GM23248 (cell line): ENCODE measurements around the gene CHST11. TPM values are rescaled to one million over a fixed set of nuclear protein-coding genes. Genes with fewer than 3 reads are reported as not detected.

Experiments
- DNase-seq: peaks from one replicate; pipeline ENCODE4 v3.0.0-alpha.2; 2015
- H2AFZ ChIP-seq: fragments of 200-600 bp; sonication (generic); 2 replicates; pipeline ENCODE4 v1.6.1; 2016; ENCODE audit warnings: antibody characterized with exemption
- H3F3A ChIP-seq: fragments of 200-600 bp; sonication (generic); 2 replicates; pipeline ENCODE4 v1.6.1; 2016; ENCODE audit warnings: mild to moderate bottlenecking, antibody characterized with exemption, mixed run types; ENCODE audit not compliant: insufficient read depth
- H3K27ac ChIP-seq: fragments of 200-600 bp; sonication (generic); 2 replicates; pipeline ENCODE4 v1.5.1; 2016; ENCODE audit warnings: mild to moderate bottlenecking
- H3K27me3 ChIP-seq: fragments of 200-600 bp; sonication (generic); replicated peaks from 2 replicates; pipeline ENCODE4 v1.6.1; 2016; ENCODE audit warnings: mild to moderate bottlenecking; ENCODE audit not compliant: insufficient read depth
- H3K36me3 ChIP-seq: fragments of 200-600 bp; sonication (generic); 2 replicates; pipeline ENCODE4 v1.6.1; 2016; ENCODE audit warnings: low read depth, mild to moderate bottlenecking
- H3K4me1 ChIP-seq: fragments of 200-600 bp; sonication (generic); 2 replicates; pipeline ENCODE4 v1.6.1; 2016; ENCODE audit warnings: mild to moderate bottlenecking; ENCODE audit not compliant: insufficient read depth
- H3K4me2 ChIP-seq: fragments of 200-600 bp; sonication (generic); one replicate; pipeline ENCODE4 v1.6.1; 2016; ENCODE audit warnings: mild to moderate bottlenecking; ENCODE audit not compliant: unreplicated experiment
- H3K4me3 ChIP-seq: fragments of 200-600 bp; sonication (generic); 2 replicates; pipeline ENCODE4 v1.5.1; 2016; ENCODE audit warnings: mild to moderate bottlenecking
- H3K79me2 ChIP-seq: fragments of 200-600 bp; sonication (generic); 2 replicates; pipeline ENCODE4 v1.6.1; 2016; ENCODE audit warnings: mild to moderate bottlenecking; ENCODE audit not compliant: insufficient read depth
- H3K9ac ChIP-seq: fragments of 200-600 bp; sonication (generic); 2 replicates; pipeline ENCODE4 v1.6.1; 2016; ENCODE audit warnings: mild to moderate bottlenecking
- H3K9me2 ChIP-seq: fragments of 200-600 bp; sonication (generic); 2 replicates; pipeline ENCODE4 v1.6.1; 2016; ENCODE audit warnings: mixed run types, mild to moderate bottlenecking, moderate library complexity; ENCODE audit not compliant: insufficient read depth
- H3K9me3 ChIP-seq: fragments of 200-600 bp; sonication (generic); one replicate; pipeline ENCODE4 v1.6.1; 2017; ENCODE audit warnings: low read depth
- H4K20me1 ChIP-seq: fragments of 200-600 bp; sonication (generic); 2 replicates; pipeline ENCODE4 v1.6.0; 2016; ENCODE audit not compliant: insufficient read depth
- EZH2 ChIP-seq: fragments of 200-600 bp; sonication (generic); IDR thresholded peaks from 2 replicates; pipeline ENCODE4 v1.6.1; 2018; ENCODE audit warnings: antibody characterized with exemption, mild to moderate bottlenecking; ENCODE audit not compliant: insufficient read depth, poor library complexity, severe bottlenecking
- EZH2phosphoT487 ChIP-seq: fragments of 200-600 bp; sonication (generic); IDR thresholded peaks from 2 replicates; pipeline ENCODE4 v1.6.1; 2018; ENCODE audit warnings: antibody characterized with exemption, moderate library complexity, mild to moderate bottlenecking, low read depth; ENCODE audit not compliant: insufficient read depth
- WGBS, 2 experiments: methylation state at CpG; one replicate each; pipeline ENCODE4 v1.1.6; 2015 to 2017; ENCODE audit warnings: low lambda C conversion rate in 2 of 2, low coverage in 1 of 2; ENCODE audit errors: missing lambda C conversion rate in 2 of 2; 5-methylcytosine and 5-hydroxymethylcytosine counted together
- in situ Hi-C: fragments of 300-500 bp; cut with MboI; formaldehyde crosslinking; loops from 2 replicates; pipeline ENCODE4 v1.15.0; 2020
- polyA plus RNA-seq: library from polyadenylated mRNA; unstranded; fragments of >200 nt; fragmentation: Nextera tagmentation; extraction: Ambion mirVana; gene quantifications from 2 replicates; pipeline ENCODE4 v1.2.1, GENCODE V29; 2016
- total RNA-seq: library from RNA; depleted of rRNA; stranded (reverse); fragments of >200 nt; shearing (Covaris generic); gene quantifications from 2 replicates; pipeline ENCODE4 v1.2.3, GENCODE V29; 2014

CHST11 gene
- total and polyA plus RNA-seq, 2 experiments from 2014 or later = 3.7 to 5.4 TPM

- peaks cover 28% of the 10 kb centered on the region for H3K4me1 ChIP-seq
- TF ChIP-seq EZH2 = no peak
- TF ChIP-seq EZH2phosphoT487 = no peak
- in situ Hi-C loops = no loop called here
- WGBS, 2 experiments = 86 to 87% methylated on average over 6 of the region's 6 CpGs
- no peak overlapping the region for H2AFZ ChIP-seq
- H3K9me2 ChIP-seq = no peaks in the 10 kb centered on the region
- H3K9ac ChIP-seq = no peak overlapping the region
- H4K20me1 ChIP-seq = no peaks in the 10 kb centered on the region
- H3K27me3 ChIP-seq = no peaks in the 10 kb centered on the region
- H3F3A ChIP-seq = peaks cover 26% of the 10 kb centered on the region
- H3K27ac ChIP-seq = no peak overlapping the region
- H3K36me3 ChIP-seq = no peaks in the 10 kb centered on the region
- no peaks in the 10 kb centered on the region for H3K9me3 ChIP-seq
- H3K79me2 ChIP-seq = no peaks in the 10 kb centered on the region
- no peak for DNase-seq
- no peak overlapping the region for H3K4me3 ChIP-seq
- H3K4me2 ChIP-seq = no peak overlapping the region
Measured at GRCh38 chr12:104712477-104712876, 255.7 kb downstream of the CHST11 start.

- Histone ChIP-seq H3K27ac (no peak overlapping the region), H3K79me2 (no peaks in the 10 kb centered on the region), H3K36me3 (no peaks in the 10 kb centered on the region), H3K4me1 (peaks cover 25% of the 10 kb centered on the region), H3F3A (peaks cover 22% of the 10 kb centered on the region), H2AFZ (no peak overlapping the region), H3K4me2 (no peak overlapping the region), H3K27me3 (no peaks in the 10 kb centered on the region), H3K9me2 (no peaks in the 10 kb centered on the region), H3K9me3 (no peaks in the 10 kb centered on the region), H3K4me3 (no peak overlapping the region), H3K9ac (no peak overlapping the region), H4K20me1 (no peaks in the 10 kb centered on the region)
- in situ Hi-C loops = no loop called here
- no peak for DNase-seq
- TF ChIP-seq EZH2 (no peak), EZH2phosphoT487 (no peak)
- 76 to 86% methylated on average over 5 of the region's 5 CpGs for WGBS, 2 experiments
Measured at GRCh38 chr12:104712968-104713367, 256.2 kb downstream of the CHST11 start.

GRCh38 chr12:104713444-104713843 is 256.7 kb downstream of the CHST11 start:
- H2AFZ ChIP-seq = no peak overlapping the region
- H4K20me1 ChIP-seq = no peaks in the 10 kb centered on the region
- H3K27ac ChIP-seq = no peak overlapping the region
- H3K9me3 ChIP-seq = no peaks in the 10 kb centered on the region
- no peaks in the 10 kb centered on the region for H3K9me2 ChIP-seq
- H3K4me2 ChIP-seq = no peak overlapping the region
- TF ChIP-seq EZH2phosphoT487 = no peak
- TF ChIP-seq EZH2 = no peak
- DNase-seq = no peak
- peaks cover 25% of the 10 kb centered on the region for H3K4me1 ChIP-seq
- H3K36me3 ChIP-seq = no peaks in the 10 kb centered on the region
- no peak overlapping the region for H3K4me3 ChIP-seq
- in situ Hi-C loops = no loop called here
- no peaks in the 10 kb centered on the region for H3K79me2 ChIP-seq
- WGBS, 2 experiments = 78 to 80% methylated on average over 8 of the region's 8 CpGs
- no peak overlapping the region for H3K9ac ChIP-seq
- H3K27me3 ChIP-seq = no peaks in the 10 kb centered on the region
- peaks cover 22% of the 10 kb centered on the region for H3F3A ChIP-seq

- TF ChIP-seq EZH2phosphoT487 (no peak), EZH2 (no peak)
- in situ Hi-C loops = no loop called here
Measured at GRCh38 chr12:104714369-104714768, 257.6 kb downstream of the CHST11 start.

GRCh38 chr12:104716172-104716571 is 259.4 kb downstream of the CHST11 start:
- no peak for DNase-seq
- Histone ChIP-seq H3K27ac (no peak overlapping the region), H3K4me2 (no peak overlapping the region), H3K4me3 (no peak overlapping the region), H3F3A (peaks cover 13% of the 10 kb centered on the region; the same call in 1 of the 2 replicates), H3K79me2 (no peaks in the 10 kb centered on the region), H3K9ac (no peak overlapping the region), H2AFZ (no peak overlapping the region), H3K4me1 (peaks cover 18% of the 10 kb centered on the region), H4K20me1 (no peaks in the 10 kb centered on the region), H3K27me3 (no peaks in the 10 kb centered on the region), H3K36me3 (no peaks in the 10 kb centered on the region), H3K9me3 (no peaks in the 10 kb centered on the region), H3K9me2 (no peaks in the 10 kb centered on the region)
- 90 to 91% methylated on average over 7 of the region's 7 CpGs for WGBS, 2 experiments
- no peak for TF ChIP-seq EZH2
- TF ChIP-seq EZH2phosphoT487 = no peak
- in situ Hi-C loops = no loop called here

More at GRCh38 chr12:104714369-104714768, 257.6 kb downstream of the CHST11 start:
- H3K9me3 ChIP-seq = no peaks in the 10 kb centered on the region
- no peak overlapping the region for H2AFZ ChIP-seq
- no peaks in the 10 kb centered on the region for H3K9me2 ChIP-seq
- no peak overlapping the region for H3K9ac ChIP-seq
- no peaks in the 10 kb centered on the region for H4K20me1 ChIP-seq
- H3K4me1 ChIP-seq = peaks cover 25% of the 10 kb centered on the region
- DNase-seq = no peak
- no peak overlapping the region for H3K27ac ChIP-seq
- no peaks in the 10 kb centered on the region for H3K27me3 ChIP-seq
- no peak overlapping the region for H3K4me3 ChIP-seq
- H3K4me2 ChIP-seq = no peak overlapping the region
- H3F3A ChIP-seq = peaks cover 22% of the 10 kb centered on the region
- no peaks in the 10 kb centered on the region for H3K79me2 ChIP-seq
- no peaks in the 10 kb centered on the region for H3K36me3 ChIP-seq
- 87 to 90% methylated on average over 6 of the region's 6 CpGs for WGBS, 2 experiments
